Epithelial cell of proximal tubule (primary cell): ENCODE results near the gene STOML1. TPM values are rescaled to one million over a fixed set of nuclear protein-coding genes. Genes with fewer than 3 reads are reported as not detected.

Source experiments
- DNase-seq: peaks from one replicate; pipeline ENCODE4 v3.0.0-alpha.2; 2011; ENCODE audit warnings: low read depth
- H3K4me3 ChIP-seq: 2 replicates; pipeline ENCODE4 v1.5.1; 2011; ENCODE audit warnings: low read depth, mild to moderate bottlenecking, low read length
- total RNA-seq: library from RNA; depleted of rRNA; stranded (reverse); fragments of >200 nt; gene quantifications from 2 replicates; pipeline ENCODE4 v1.2.3, GENCODE V29; 2015
- TF ChIP-seq, protein P1 (sequence below): conservative IDR thresholded peaks from 2 replicates; pipeline ENCODE4 v1.5.1; 2012; ENCODE audit warnings: low read depth, mild to moderate bottlenecking, low read length

The STOML1 gene
- total RNA-seq, 1 donor from 2014 or later: 13.5 TPM

DNA sequence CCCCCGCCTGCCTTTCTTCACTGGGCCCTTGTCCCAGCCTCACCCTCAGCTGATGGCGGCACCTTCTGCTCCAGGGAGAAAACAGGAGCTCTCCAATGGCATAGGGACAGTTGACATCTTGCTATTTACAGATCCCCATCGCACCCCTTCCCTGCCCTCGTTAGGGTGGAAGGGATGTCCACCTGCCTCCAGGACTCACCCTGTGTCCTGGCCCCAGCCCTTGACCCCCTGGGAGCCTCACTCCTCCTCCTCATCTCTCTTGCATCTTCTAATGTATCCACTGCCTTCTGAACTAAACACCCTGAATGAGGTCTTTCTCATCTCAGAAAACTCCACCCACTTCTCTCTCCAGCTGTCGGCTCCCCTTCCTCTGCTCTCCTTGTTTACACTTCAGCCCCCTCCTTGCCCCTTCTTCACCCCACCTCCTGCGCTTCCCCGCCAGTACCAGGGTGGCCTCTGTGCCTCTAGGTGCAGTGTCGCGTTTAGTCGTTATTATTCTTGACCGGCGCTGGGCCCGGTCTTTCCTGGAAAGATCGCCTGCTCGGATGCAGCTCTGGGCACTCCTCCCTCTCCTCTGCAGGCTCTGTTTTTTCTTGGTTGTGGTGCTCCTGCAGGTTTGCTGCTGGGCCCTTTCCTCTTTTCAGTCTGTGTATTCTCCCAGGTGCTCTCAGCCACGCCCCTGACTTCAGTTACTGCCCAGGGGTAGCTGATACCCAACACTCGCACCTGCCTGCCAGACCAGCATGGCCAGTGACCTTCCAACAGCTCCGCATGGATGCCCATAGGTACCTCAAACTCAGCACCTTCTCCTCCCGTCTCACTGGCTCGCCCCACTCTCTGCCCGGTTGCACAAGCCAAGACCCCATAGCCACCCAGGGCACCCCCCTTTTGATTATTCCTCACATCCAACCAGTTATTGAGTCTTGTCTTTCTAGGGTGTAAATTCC is 45.3 kb upstream of the STOML1 start:
- DNase-seq: no peak
- no peak overlapping the region for H3K4me3 ChIP-seq
- TF ChIP-seq, protein P1, sequence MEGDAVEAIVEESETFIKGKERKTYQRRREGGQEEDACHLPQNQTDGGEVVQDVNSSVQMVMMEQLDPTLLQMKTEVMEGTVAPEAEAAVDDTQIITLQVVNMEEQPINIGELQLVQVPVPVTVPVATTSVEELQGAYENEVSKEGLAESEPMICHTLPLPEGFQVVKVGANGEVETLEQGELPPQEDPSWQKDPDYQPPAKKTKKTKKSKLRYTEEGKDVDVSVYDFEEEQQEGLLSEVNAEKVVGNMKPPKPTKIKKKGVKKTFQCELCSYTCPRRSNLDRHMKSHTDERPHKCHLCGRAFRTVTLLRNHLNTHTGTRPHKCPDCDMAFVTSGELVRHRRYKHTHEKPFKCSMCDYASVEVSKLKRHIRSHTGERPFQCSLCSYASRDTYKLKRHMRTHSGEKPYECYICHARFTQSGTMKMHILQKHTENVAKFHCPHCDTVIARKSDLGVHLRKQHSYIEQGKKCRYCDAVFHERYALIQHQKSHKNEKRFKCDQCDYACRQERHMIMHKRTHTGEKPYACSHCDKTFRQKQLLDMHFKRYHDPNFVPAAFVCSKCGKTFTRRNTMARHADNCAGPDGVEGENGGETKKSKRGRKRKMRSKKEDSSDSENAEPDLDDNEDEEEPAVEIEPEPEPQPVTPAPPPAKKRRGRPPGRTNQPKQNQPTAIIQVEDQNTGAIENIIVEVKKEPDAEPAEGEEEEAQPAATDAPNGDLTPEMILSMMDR: no peak

DNA sequence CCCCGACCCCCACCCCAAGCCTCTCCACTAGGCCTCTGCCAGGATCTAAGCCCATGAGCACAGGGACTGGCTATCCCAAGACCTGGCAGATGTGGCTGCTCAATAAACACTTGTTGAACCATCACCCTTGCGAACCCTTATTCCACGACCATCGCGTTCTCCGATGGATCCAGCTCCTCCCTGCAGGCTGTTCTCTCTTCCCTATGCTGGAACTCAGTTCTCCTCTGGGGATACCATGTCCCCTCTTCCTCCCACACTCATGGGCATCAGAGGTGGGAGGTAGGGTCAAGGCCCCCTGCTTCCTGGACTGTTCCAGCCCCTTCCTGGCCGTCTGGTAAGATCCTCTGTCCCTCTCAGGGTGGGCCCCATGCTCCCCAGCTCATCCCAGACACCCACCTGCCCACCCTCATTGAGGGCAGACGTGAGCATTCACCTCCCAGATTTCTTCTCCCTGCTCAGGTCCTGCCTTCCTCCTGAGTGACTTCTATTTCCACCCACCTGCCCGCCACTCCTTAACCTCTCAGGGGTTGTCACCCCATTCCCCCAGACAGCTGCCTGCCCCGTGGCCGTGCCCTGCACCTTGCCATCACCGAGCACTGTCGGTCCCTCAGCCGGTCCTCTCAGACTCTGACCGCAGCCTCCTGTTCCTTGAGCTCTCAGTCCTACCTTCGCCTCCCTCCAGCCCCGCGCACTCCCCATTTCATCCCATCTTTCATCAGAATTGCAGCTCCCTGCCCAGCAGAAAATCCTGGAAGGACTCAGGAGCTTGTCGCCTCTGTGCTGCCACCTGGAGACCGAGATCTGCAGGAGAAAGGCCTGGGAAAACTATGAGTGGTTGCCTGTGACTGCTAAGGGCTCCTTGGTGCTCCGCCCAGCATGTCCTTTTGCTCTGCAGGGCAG is 44.4 kb upstream of the STOML1 start:
- TF ChIP-seq, protein P1: peak; percentile 63
- no peak overlapping the region for H3K4me3 ChIP-seq
- no peak for DNase-seq

DNA sequence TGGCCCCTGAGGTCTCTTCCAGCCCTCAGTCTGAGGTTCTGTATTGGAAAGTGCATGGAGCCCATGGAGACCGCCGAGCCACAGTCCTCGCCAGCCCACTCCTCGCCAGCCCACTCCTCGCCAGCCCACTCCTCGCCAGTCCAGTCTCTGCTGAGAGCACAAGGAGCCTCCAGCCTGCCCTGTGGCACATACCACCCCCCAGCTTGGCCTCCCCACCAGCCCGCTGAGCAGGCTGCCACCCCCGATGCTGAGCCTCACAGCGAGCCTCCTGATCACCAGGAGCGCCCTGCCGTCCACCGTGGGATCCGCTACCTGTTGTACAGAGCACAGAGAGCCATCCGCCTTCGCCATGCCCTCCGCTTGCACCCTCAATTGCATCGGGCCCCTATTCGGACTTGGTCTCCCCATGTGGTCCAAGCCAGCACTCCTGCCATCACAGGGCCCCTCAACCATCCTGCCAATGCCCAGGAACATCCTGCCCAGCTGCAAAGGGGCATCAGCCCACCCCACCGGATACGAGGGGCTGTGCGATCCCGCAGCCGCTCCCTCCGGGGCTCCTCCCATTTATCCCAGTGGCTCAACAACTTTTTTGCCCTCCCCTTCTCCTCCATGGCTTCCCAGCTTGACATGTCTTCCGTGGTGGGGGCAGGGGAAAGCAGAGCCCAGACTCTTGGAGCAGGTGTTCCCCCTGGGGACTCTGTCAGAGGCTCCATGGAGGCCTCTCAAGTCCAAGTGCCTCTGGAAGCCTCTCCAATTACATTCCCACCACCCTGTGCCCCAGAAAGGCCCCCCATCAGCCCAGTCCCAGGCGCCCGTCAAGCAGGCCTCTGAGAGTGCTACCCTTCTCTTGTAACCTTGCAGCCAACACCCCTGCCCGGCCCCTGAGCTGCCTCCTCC is 43.3 kb upstream of the STOML1 start:
- no peak overlapping the region for H3K4me3 ChIP-seq
- no peak for DNase-seq
- TF ChIP-seq, protein P1: no peak

DNA sequence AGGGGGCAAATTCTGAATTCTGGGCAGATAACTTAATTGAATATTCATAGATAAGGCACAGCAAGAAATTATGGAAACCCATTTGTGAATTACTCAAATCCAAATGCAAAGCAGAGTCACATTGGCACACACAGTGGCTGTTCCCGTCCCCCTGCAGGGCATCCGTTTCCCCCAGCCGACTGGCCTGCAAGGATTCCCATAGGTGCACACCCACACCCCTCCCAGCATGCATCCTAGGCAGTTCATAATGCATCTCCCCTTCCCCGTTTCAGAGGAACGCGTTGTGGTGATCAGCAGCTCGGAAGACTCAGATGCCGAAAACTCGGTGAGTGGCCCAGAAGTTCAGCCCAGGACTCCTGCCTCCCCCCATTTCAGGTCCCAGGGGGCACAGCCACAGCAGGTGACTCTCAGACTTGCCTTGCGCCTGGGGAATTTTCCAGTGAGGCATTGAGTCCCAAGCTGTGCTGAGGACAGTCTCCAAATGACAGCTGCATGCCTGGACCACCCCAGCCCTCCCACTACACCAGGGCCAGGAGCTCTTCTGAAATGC is 42.2 kb upstream of the STOML1 start:
- TF ChIP-seq, protein P1: no peak
- no peak for DNase-seq
- H3K4me3 ChIP-seq: no peak overlapping the region

DNA sequence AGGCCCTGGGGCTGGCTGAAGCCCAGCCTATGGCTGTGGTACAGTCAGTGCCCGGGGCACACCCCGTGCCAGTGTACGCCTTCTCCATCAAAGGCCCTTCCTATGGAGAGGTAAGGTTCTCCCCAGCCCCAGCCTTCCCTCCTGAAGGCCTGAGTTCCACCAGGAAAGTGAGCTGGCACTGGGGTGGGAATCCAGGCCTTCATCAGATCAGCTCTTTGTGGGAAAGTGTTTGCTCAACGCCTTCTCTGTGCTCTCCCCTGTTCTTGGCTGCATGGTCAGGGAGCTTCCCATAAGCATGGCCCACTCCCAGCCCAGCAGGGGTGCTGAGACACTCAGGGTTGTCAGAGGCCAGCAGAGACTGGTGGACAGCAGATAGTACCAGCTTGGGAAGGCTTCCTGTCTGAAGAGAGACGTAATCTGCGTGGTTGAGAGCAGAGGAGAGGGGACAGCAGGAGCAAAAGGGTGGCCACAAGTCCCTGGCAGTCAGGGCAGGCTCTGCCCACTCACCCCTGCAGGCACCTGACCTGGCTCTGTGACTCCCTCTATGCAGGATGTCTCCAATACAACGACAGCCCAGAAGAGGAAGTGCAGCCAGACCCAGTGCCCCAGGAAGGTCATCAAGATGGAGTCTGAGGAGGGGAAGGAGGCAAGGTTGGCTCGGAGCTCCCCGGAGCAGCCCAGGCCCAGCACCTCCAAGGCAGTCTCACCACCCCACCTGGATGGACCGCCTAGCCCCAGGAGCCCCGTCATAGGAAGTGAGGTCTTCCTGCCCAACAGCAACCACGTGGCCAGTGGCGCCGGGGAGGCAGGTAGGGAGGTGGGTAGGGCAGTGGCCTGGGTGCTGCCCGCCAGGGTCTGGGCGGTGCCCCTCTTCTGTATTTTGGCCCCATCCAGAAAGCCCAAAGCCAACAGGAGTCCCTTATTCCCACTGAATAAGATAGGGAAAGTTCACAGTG is 40.8 kb upstream of the STOML1 start:
- H3K4me3 ChIP-seq: no peak overlapping the region
- TF ChIP-seq, protein P1: no peak
- no peak for DNase-seq
